Suprapubic skin (tissue), 3 donors: ENCODE results near the gene ZMYM4.

Source experiments
- EP300 ChIP-seq: sonication (generic); formaldehyde crosslinking; IDR thresholded peaks from one replicate; pipeline ENCODE4 v1.6.1; 2017; ENCODE audit warnings: antibody characterized with exemption
- POLR2A ChIP-seq, 2 donors: fragments of 450-650 bp; IDR thresholded peaks; one replicate each; pipeline ENCODE4 v1.6.1; 2017; ENCODE audit warnings: antibody characterized with exemption in 2 of 2, mild to moderate bottlenecking in 2 of 2, moderate library complexity in 2 of 2
- TF ChIP-seq, protein P1 (sequence below), 2 donors: fragments of 200-600 bp in 1 of 2; fragments of 450-650 bp in 1 of 2; sonication (generic) in 1 of 2; IDR thresholded peaks; one replicate each; pipeline ENCODE4 v1.5.1; 2016 to 2019; ENCODE audit warnings: antibody characterized with exemption in 2 of 2, mild to moderate bottlenecking in 1 of 2, moderate library complexity in 1 of 2

- TF ChIP-seq, protein P1, sequence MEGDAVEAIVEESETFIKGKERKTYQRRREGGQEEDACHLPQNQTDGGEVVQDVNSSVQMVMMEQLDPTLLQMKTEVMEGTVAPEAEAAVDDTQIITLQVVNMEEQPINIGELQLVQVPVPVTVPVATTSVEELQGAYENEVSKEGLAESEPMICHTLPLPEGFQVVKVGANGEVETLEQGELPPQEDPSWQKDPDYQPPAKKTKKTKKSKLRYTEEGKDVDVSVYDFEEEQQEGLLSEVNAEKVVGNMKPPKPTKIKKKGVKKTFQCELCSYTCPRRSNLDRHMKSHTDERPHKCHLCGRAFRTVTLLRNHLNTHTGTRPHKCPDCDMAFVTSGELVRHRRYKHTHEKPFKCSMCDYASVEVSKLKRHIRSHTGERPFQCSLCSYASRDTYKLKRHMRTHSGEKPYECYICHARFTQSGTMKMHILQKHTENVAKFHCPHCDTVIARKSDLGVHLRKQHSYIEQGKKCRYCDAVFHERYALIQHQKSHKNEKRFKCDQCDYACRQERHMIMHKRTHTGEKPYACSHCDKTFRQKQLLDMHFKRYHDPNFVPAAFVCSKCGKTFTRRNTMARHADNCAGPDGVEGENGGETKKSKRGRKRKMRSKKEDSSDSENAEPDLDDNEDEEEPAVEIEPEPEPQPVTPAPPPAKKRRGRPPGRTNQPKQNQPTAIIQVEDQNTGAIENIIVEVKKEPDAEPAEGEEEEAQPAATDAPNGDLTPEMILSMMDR (IDR thresholded peaks at IDR 0.05) = no peak
- TF ChIP-seq EP300 (no peak), POLR2A (IDR thresholded peaks at IDR 0.05) (no peak)
Measured at GRCh38 chr1:35428360-35428759, 159.9 kb downstream of the ZMYM4 start.
